Stimulated activated CD8-positive, alpha-beta memory T cell treated with anti-CD3 and anti-CD28 coated beads, Interleukin-7, amount 100 ng/mL, for 48 hours (primary cell): ENCODE measurements around the gene SLC25A2.
"Not testable (repeated sequence)": the region's sequence is repeated elsewhere in the genome, so short reads cannot be mapped to it uniquely, and the experiment has no call there.

Experiments used
- DNase-seq, 2 donors: peaks; one replicate each; pipeline ENCODE4 v3.0.0-alpha.2; 2020; ENCODE audit warnings: low read depth in 1 of 2; ENCODE audit errors: extremely low read depth in 1 of 2

Gene SLC25A2

GRCh38 chr5:141303756-141304155 is at the start of gene SLC25A2:
TSS of gene SLC25A2 (minus strand) at chr5:141304049. CDS start at chr5:141303865, 184 bp downstream.
- DNase-seq, result no peak

- DNase-seq, result no peak
These were observed 47.7 kb upstream of the SLC25A2 start for GRCh38 chr5:141351591-141351990.

- no peak for DNase-seq
These were observed 46.2 kb upstream of the SLC25A2 start, which contains the start of gene PCDHGB1 for GRCh38 chr5:141349917-141350619. TSS of gene PCDHGB1 (plus strand) at chr5:141350099. CDS start at chr5:141350261, 162 bp downstream.

GRCh38 chr5:141346017-141346416 is 42.2 kb upstream of the SLC25A2 start:
- DNase-seq, result not testable (repeated sequence)

- no peak for DNase-seq
These were observed 41.5 kb upstream of the SLC25A2 start for GRCh38 chr5:141345327-141345726.

- DNase-seq, result no peak
These were observed 40.2 kb upstream of the SLC25A2 start for GRCh38 chr5:141343953-141344463.

- DNase-seq, result no peak
These were observed 39.5 kb upstream of the SLC25A2 start, which contains the start of gene PCDHGA3 for GRCh38 chr5:141343242-141343952. TSS of gene PCDHGA3 (plus strand) at chr5:141343829. CDS start at chr5:141344034, 205 bp downstream.

- DNase-seq, result no peak
These were observed 38.9 kb upstream of the SLC25A2 start for GRCh38 chr5:141342773-141343172.

GRCh38 chr5:141340781-141341354 is 37.0 kb upstream of the SLC25A2 start:
- not testable (repeated sequence) for DNase-seq

- no peak for DNase-seq
These were observed 34.9 kb upstream of the SLC25A2 start, which contains the start of gene PCDHGA2 for GRCh38 chr5:141338538-141339306. TSS of gene PCDHGA2 (plus strand) at chr5:141338760.

- DNase-seq, result not testable (repeated sequence)
These were observed 28.7 kb upstream of the SLC25A2 start for GRCh38 chr5:141332571-141332970.

- no peak for DNase-seq
These were observed 26.6 kb upstream of the SLC25A2 start, which contains the start of gene PCDHGA1 for GRCh38 chr5:141330299-141331080. TSS of gene PCDHGA1 (plus strand) at chr5:141330514.

GRCh38 chr5:141328231-141328630 is 24.4 kb upstream of the SLC25A2 start:
- DNase-seq, result no peak

GRCh38 chr5:141326088-141326854 is 22.4 kb upstream of the SLC25A2 start:
- DNase-seq, result peak; percentile 15 to 42

GRCh38 chr5:141322261-141322660 is 18.4 kb upstream of the SLC25A2 start:
- no peak for DNase-seq

- DNase-seq, result peak; percentile 77 to 82
These were observed 16.6 kb upstream of the SLC25A2 start, which contains the start of gene TAF7 for GRCh38 chr5:141320225-141321169. TSS of gene TAF7 (minus strand) at chr5:141320784. CDS start at chr5:141320044, 740 bp downstream.

- DNase-seq, result no peak
These were observed 15.8 kb upstream of the SLC25A2 start for GRCh38 chr5:141319699-141320098.

GRCh38 chr5:141319202-141319601 is 15.4 kb upstream of the SLC25A2 start:
- no peak for DNase-seq
